Natural killer cell treated with Interleukin-12 subunit alpha and Interleukin-12 subunit beta and Interleukin-15 and Interleukin-18, amount 100 ng/mL, for 72 hours (primary cell): Measurements from ENCODE around the gene EFNA3. TPM values are rescaled to one million over a fixed set of nuclear protein-coding genes. Genes with fewer than 3 reads are reported as not detected.
"Not testable (repeated sequence)": the region's sequence is repeated elsewhere in the genome, so short reads cannot be mapped to it uniquely, and the experiment has no call there.

Source experiments
- ATAC-seq, 2 donors: fragments of 150-1000 bp; cut with Tn5 transposase in 1 of 2; sonication (Bioruptor Pico), chemical (Tn5 transposase) in 1 of 2; 2 replicates each; pipeline ENCODE4 v1.10.0; 2021
- DNase-seq: peaks from one replicate; pipeline ENCODE4 v3.0.0; 2022; ENCODE audit warnings: low spot score
- H3K27ac Mint-ChIP-seq, 2 donors: 1 replicate in 1 of 2; 2 replicates in 1 of 2; pipeline ENCODE4 v1.8.0; 2022; ENCODE audit warnings: mixed read lengths in 2 of 2, mild to moderate bottlenecking in 1 of 2, moderate library complexity in 1 of 2
- H3K27me3 Mint-ChIP-seq, 2 donors: 1 replicate in 1 of 2; 2 replicates in 1 of 2; pipeline ENCODE4 v1.8.0; 2022; ENCODE audit warnings: mixed read lengths in 2 of 2
- H3K36me3 Mint-ChIP-seq: one replicate; pipeline ENCODE4 v1.8.0; 2022; ENCODE audit warnings: mixed read lengths
- H3K4me1 Mint-ChIP-seq, 2 donors: 1 replicate in 1 of 2; 2 replicates in 1 of 2; pipeline ENCODE4 v1.8.0; 2022; ENCODE audit warnings: low read depth in 2 of 2, mixed read lengths in 2 of 2, mild to moderate bottlenecking in 1 of 2
- H3K4me3 Mint-ChIP-seq: one replicate; pipeline ENCODE4 v1.8.0; 2022; ENCODE audit warnings: mixed read lengths
- H3K9me3 Mint-ChIP-seq: 2 replicates; pipeline ENCODE4 v1.8.0; 2022; ENCODE audit warnings: mixed read lengths
- total RNA-seq, 2 donors: library from RNA; stranded (reverse); gene quantifications; one replicate each; pipeline ENCODE4 v1.2.3, GENCODE V29; 2022

Gene EFNA3
- total RNA-seq, 2 donors from 2014 or later = 1.2 TPM; not detected in 1

DNA sequence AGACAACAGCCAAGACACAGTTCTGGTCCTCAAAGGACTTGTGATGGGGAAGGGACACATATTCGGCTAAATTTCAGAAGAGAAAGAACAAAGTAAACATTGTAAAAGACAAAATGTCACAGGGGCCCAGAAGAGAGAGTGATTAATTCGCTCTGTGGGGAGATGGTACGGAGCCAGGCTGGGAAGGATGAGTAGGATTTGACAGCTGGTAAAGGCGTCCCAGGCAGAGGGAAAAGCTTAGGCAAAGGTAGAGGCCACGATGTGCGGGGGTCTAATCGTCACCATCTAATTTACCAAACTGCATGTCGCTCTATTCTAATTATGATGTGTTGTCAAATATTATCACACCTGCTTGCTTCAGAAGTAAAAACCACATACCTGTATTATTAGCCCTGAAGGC is 31.7 kb downstream of the EFNA3 start:
- no peak overlapping the region for H3K27ac Mint-ChIP-seq
- no peaks in the 10 kb centered on the region for H3K36me3 Mint-ChIP-seq
- peaks cover 3 to 6% of the 10 kb centered on the region in 2 donors for H3K27me3 Mint-ChIP-seq
- DNase-seq (no peak), ATAC-seq (no peak)
- H3K9me3 Mint-ChIP-seq = no peaks in the 10 kb centered on the region
- no peaks in the 10 kb centered on the region for H3K4me1 Mint-ChIP-seq
- H3K4me3 Mint-ChIP-seq = no peak overlapping the region

DNA sequence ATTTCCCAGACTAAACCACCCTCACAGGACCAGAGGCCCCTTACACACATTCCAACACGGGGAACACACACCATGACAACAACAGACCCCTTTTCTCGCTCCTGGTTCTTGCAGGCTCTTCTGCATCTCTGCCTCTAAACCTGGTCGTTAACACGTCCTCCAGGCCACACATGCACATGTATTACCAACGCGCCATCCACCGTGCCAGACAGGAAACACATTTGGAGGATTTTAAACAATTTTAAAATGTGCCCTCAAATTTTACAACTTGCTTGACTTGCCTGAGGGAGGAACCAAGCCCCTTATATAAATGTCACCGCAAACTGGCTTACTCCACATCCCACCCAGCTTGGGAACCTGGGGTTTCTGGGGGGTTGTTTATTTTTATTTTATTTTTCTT is 32.2 kb downstream of the EFNA3 start:
- H3K27ac Mint-ChIP-seq = no peak overlapping the region
- ATAC-seq (no peak), DNase-seq (no peak)
- H3K4me3 Mint-ChIP-seq = no peak overlapping the region
- peaks cover 0 to 2% of the 10 kb centered on the region in 2 donors for H3K27me3 Mint-ChIP-seq
- no peaks in the 10 kb centered on the region for H3K9me3 Mint-ChIP-seq
- no peaks in the 10 kb centered on the region for H3K36me3 Mint-ChIP-seq
- no peaks in the 10 kb centered on the region for H3K4me1 Mint-ChIP-seq

DNA sequence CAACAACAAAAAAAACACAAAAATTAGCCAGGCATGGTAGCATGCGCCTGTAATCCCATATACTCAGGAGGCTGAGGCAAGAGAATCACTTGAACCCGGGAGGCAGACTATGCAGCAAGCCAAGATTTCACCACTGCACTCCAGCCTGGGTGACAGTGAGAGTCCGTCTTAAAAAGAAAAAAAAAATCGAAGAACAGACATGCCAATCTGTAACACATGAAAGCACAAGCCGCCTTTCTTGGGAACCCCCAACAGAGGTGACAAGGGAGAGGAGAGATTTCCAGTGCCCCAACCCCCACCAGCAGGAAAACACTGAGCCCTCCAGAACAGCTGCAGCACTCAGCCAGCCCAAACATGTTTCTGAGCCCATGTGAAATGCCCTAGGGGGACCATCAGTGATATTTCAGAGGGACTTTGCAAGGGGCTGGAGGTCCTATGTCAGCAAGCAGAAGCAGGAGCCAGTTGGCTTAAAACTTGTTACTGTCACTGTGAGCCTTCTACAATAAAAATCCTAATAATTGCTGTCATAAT is 34.9 kb downstream of the EFNA3 start:
- no peaks in the 10 kb centered on the region for H3K36me3 Mint-ChIP-seq
- DNase-seq (no peak), ATAC-seq (no peak)
- H3K27ac Mint-ChIP-seq = no peak overlapping the region
- H3K4me3 Mint-ChIP-seq = no peak overlapping the region
- H3K4me1 Mint-ChIP-seq = no peaks in the 10 kb centered on the region
- H3K27me3 Mint-ChIP-seq = peaks cover 0 to 6% of the 10 kb centered on the region in 2 donors
- no peaks in the 10 kb centered on the region for H3K9me3 Mint-ChIP-seq

DNA sequence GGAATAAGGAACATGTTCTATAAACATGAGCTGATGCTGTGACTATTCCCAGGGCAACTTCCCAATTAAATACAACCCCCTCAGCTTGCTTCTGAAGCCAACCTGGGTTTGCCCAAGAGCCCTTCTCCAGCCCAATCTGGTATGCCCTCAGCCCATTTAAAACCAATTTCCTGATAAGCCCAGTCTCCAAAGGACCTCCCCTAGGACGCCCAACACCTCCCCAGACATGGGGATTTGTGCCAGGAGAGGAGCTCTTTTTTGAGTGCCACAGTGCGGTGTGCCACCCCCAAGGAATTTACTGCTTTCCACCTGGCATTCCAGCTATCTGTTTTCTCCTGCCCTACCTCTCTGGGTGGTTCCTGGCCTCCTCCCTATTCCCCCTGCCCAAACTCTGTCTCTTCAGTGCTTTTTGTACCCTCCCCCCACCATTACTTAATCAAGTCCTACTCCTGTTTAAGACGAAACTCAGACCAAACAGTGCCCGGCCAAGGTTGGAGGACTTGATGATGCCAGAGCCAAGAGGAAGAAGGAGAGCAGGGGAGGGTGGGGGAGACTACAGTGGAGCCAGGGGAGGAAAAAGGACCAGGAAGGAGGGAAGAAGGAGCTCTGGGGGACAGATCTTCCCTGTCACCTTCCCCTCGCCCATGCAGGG is 37.6 kb downstream of the EFNA3 start:
- Mint-ChIP-seq H3K9me3 (no peaks in the 10 kb centered on the region), H3K27ac (no peak overlapping the region), H3K4me3 (no peak overlapping the region), H3K4me1 (no peaks in the 10 kb centered on the region), H3K36me3 (no peaks in the 10 kb centered on the region), H3K27me3 (peaks cover 6 to 12% of the 10 kb centered on the region in 2 donors)
- no peak for ATAC-seq
- peak; percentile 32 for DNase-seq

DNA sequence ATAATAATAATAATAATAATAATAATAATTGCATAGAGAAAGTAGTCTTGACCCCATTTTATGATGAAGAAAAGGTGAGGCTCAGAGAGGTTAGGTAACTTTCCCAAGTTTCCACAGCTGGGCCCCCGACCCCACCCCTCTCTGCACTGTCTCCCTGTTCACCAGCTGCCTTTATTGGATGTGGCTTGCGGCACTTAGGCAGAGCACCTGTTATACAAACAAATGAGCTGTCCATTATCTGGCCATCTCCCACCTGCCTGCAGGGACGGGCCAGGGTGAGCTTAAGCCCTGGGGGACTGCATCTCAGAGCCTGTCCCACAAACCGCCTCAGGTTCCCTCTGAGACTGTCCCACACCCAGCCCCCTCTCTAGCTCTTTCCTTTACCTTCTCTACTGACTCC is 39.0 kb downstream of the EFNA3 start:
- H3K27me3 Mint-ChIP-seq = peaks cover 6 to 11% of the 10 kb centered on the region in 2 donors
- peak; percentile 12 for DNase-seq
- H3K9me3 Mint-ChIP-seq = no peaks in the 10 kb centered on the region
- H3K36me3 Mint-ChIP-seq = no peaks in the 10 kb centered on the region
- no peaks in the 10 kb centered on the region for H3K4me1 Mint-ChIP-seq
- no peak overlapping the region for H3K4me3 Mint-ChIP-seq
- no peak for ATAC-seq
- H3K27ac Mint-ChIP-seq = no peak overlapping the region

DNA sequence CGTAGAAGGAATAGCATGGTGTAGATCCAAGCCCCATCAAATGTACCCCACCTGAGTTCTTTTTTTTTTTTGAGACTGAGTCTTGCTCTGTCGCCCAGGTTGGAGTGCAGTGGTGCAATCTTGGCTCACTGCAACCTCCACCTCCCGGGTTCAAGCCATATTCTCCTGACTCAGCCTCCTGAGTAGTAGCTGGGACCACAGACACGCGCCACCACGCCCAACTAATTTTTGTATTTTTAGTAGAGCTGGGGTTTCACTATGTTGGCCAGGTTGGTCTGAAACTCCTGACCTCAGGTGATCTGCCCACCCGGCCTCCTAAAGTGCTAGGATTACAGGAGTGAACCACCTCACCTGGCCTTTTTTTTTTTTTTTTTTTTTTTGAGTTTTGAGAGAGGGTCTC is 39.5 kb downstream of the EFNA3 start:
- not testable (repeated sequence) for ATAC-seq, H3K36me3 Mint-ChIP-seq, H3K4me1 Mint-ChIP-seq, H3K9me3 Mint-ChIP-seq, H3K27ac Mint-ChIP-seq, H3K4me3 Mint-ChIP-seq
- DNase-seq = peak; percentile 23
- peaks cover 6 to 11% of the 10 kb centered on the region in 2 donors for H3K27me3 Mint-ChIP-seq

DNA sequence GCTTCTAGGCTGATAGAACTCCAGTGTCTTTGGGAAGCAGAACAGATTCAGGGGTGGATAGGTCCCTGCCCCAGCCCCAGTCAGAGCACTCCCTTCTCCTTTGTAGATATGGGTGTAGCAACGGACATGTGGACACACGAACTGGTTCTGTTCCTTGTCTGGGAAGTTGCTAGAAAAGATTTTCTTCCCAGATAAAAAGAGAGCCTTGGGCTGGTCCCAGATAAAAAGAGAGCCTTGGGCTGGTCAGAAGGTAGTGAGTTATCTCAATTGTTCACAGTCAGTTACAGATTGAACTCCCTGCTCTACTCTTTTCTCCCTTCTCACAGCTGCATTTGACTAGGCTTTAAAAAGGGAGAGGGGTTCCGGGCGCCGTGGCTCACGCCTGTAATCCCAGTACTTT is 41.6 kb downstream of the EFNA3 start:
- ATAC-seq (no peak), DNase-seq (no peak)
- Mint-ChIP-seq H3K9me3 (no peaks in the 10 kb centered on the region), H3K4me1 (no peaks in the 10 kb centered on the region), H3K4me3 (no peak overlapping the region), H3K36me3 (no peaks in the 10 kb centered on the region), H3K27ac (no peak overlapping the region), H3K27me3 (peaks cover 6 to 11% of the 10 kb centered on the region in 2 donors)

DNA sequence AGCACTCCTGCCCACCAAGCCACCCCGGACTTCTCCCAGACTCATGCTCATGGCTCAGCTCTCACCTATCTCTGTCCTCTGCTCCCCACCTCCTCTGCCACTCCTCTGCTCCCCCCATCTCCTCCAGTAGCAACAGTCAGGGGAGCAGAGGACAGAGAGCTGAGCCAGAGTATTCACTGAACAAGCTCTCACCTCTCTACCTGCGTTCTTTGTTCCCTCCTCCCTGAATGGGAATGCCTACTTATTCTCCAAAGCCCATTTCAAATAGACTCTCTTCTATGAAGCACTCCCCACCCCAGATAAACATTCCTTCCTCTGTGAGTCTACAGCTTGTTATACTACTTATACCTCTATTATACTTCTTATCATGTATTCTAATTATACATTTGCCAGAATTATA is 42.6 kb downstream of the EFNA3 start:
- H3K9me3 Mint-ChIP-seq = no peaks in the 10 kb centered on the region
- H3K4me3 Mint-ChIP-seq = no peak overlapping the region
- no peaks in the 10 kb centered on the region for H3K4me1 Mint-ChIP-seq
- DNase-seq (peak; percentile 32), ATAC-seq (no peak)
- H3K27me3 Mint-ChIP-seq = peaks cover 6 to 14% of the 10 kb centered on the region in 2 donors
- H3K27ac Mint-ChIP-seq = no peak overlapping the region
- H3K36me3 Mint-ChIP-seq = no peaks in the 10 kb centered on the region

DNA sequence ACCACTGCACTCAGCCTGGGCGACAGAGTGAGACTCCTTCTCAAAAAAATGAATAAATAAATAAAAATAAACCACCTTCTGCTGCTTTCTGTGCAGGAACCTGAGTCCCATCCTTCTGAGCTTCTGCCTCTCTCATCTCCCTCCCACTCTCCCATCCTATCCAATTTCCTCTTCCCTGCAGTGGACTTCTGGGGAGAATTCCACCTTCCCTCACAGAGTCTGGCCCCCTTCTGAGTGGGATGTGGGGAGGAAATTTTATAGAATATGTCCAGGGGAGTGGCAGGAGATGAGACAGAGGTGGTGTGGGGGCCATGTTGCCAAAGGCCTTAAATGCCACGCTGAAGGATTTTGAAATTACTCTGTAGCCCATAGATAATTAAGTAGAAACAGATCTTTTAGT is 43.7 kb downstream of the EFNA3 start:
- no peaks in the 10 kb centered on the region for H3K9me3 Mint-ChIP-seq
- ATAC-seq (no peak), DNase-seq (no peak)
- no peak overlapping the region for H3K27ac Mint-ChIP-seq
- no peak overlapping the region for H3K4me3 Mint-ChIP-seq
- H3K4me1 Mint-ChIP-seq = peaks cover 7% of the 10 kb centered on the region in 2 donors
- no peaks in the 10 kb centered on the region for H3K36me3 Mint-ChIP-seq
- H3K27me3 Mint-ChIP-seq = peaks cover 15% of the 10 kb centered on the region in 2 donors

DNA sequence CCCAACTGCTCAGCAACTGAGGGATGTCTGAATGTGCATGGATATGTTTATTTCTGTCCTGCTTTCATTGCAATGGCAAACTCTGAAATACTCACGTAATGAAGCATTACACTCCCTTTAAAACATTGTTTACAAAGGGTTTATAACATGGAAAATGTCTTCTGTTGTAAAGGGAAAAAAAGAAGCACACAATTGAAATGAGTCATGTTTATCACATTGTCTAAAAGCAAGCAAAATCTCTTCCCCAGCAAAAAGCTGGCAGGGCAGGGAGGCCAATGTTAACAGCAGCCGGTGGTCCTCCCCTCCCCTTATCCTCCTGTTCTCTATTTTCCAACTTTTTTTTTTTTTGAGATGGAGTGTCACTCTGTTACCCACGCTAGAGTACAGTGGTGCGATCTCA is 45.2 kb downstream of the EFNA3 start:
- no peak overlapping the region for H3K27ac Mint-ChIP-seq
- no peaks in the 10 kb centered on the region for H3K36me3 Mint-ChIP-seq
- H3K4me1 Mint-ChIP-seq = peaks cover 18 to 20% of the 10 kb centered on the region in 2 donors
- no peak overlapping the region for H3K4me3 Mint-ChIP-seq
- H3K27me3 Mint-ChIP-seq = peaks cover 21 to 23% of the 10 kb centered on the region in 2 donors
- DNase-seq (no peak), ATAC-seq (no peak)
- no peaks in the 10 kb centered on the region for H3K9me3 Mint-ChIP-seq

DNA sequence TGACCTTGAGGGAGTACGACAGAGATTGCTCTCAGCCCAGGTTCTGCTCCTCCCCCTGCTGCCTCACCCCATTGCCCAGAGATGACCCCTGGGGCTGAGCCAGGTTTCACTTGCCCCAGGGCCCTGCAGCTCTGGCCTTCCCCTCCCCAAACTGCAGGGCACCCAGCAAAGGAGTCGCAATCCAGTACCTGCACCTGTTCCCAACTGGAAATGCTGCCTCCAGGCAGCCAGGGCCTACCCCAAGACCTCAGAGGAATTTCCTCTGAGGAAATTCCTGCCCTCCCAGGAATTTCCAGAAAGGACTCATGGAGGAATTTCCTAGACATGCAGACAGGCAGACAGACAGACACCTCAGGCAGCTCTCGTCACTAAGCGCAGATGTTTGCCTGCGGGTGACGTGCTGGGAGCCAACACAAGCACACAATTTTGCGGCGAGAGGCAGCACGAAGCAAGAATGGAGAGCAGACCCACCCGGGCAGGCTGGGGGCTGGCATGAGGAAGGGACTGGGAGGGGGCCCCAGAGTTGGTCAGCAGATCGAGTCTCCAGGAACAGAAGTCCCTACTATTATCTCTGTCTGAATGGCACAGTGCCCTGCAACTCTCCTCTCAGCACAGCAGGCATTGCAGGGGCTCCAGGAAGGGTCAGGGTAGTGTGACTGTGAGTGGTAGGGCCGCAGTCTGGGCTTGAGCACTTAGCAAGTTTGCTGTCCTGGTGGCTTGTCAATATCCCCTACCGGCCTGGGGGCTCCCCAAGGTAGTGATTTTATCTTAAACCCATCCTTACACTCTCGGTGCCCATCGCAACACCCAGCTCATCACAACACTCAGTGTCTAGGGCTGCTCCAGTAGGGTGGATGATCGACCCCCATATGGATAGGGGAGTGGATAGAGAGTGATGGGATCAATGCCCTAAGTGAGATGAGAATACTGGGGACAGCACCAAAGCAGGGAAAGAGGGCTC is 46.1 kb downstream of the EFNA3 start:
- Mint-ChIP-seq H3K27me3 (peaks cover 24 to 28% of the 10 kb centered on the region in 2 donors), H3K4me1 (peaks cover 22% of the 10 kb centered on the region in 2 donors), H3K4me3 (no peak overlapping the region), H3K36me3 (no peaks in the 10 kb centered on the region), H3K27ac (no peak overlapping the region), H3K9me3 (no peaks in the 10 kb centered on the region)
- ATAC-seq (no peak), DNase-seq (no peak)

DNA sequence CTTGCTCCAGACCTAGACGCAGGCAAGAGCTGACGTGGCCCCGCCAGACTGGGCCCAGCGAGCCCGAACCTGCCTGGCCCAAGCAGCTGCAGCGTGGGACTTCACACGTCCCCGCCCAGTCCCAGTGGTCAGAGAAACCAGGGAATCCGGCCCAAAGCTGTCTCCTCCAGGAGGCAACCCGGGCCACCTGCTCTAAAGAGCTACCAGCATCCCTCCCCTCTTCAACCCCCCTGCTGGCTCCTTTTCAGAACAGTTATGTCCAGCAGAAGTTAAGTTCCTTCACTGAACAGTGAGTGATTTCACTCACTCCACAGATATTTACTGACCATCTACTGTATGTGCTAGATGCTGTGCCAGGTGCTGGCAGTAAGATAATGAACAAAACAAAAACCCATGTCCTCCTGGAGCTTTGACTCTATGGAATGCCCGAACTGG is 46.9 kb downstream of the EFNA3 start:
- no peak overlapping the region for H3K27ac Mint-ChIP-seq
- ATAC-seq (no peak), DNase-seq (no peak)
- H3K9me3 Mint-ChIP-seq = no peaks in the 10 kb centered on the region
- peaks cover 22% of the 10 kb centered on the region in 2 donors for H3K4me1 Mint-ChIP-seq
- no peaks in the 10 kb centered on the region for H3K36me3 Mint-ChIP-seq
- H3K4me3 Mint-ChIP-seq = no peak overlapping the region
- H3K27me3 Mint-ChIP-seq = peaks cover 23% of the 10 kb centered on the region in 2 donors

DNA sequence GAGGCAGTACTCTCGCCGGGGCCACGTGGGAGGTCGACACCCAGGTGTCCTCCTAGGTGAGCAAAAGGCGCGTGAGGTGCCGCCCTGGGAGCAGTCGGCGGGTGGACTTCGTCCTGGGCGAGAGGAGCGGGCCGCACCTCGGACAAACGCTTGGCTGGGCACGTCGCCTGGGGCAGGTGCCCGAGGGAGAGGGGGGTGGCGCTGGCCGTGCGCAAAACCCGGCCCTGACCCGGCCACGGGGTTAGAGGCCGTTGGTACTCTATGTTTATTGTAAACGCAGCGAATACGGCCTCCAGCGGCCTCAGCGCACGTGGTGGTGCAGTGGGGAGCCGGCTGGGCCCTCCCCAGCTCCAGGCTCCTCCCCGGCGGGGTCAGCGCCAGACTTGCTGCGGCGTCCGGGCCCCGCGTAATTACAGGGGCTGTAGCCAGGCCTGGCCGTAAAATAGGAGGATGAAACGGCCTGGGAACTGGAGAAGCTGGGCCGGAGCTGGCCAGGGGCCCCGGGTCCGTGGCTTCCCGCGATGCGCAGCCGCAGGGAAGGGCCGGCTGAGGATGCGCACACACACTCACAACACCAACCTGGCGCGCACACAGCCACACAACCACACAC is 47.4 kb downstream of the EFNA3 start:
- H3K9me3 Mint-ChIP-seq = no peaks in the 10 kb centered on the region
- no peaks in the 10 kb centered on the region for H3K36me3 Mint-ChIP-seq
- DNase-seq = no peak
- H3K27me3 Mint-ChIP-seq = peaks cover 23 to 24% of the 10 kb centered on the region in 2 donors
- no peak overlapping the region for H3K27ac Mint-ChIP-seq
- H3K4me3 Mint-ChIP-seq = no peak overlapping the region
- peaks cover 22% of the 10 kb centered on the region in 2 donors for H3K4me1 Mint-ChIP-seq
- ATAC-seq = no peak
